Measurements from ENCODE around the gene CADPS. TPM values are rescaled to one million over a fixed set of nuclear protein-coding genes. Genes with fewer than 3 reads are reported as not detected.

Gene CADPS
- total and polyA plus RNA-seq, 9 of the 15 experiments (the other 6 are each of a cell fraction or from before 2014, with no cell fraction given): not detected

GRCh38 chr3:62405135-62405534 lies 470.1 kb downstream of the CADPS start:
- Histone ChIP-seq H3K9me1 (ENCODE audit: control insufficient read depth, insufficient read depth, low read length) (no peaks in the 10 kb centered on the region), H3K9ac (ENCODE audit: insufficient read depth in 1 of 2, low read depth in 2 of 2, low read length in 2 of 2) (no peak overlapping the region), H3K4me1 (replicated peaks in 1 of 2; ENCODE audit: control insufficient read depth in 2 of 2, insufficient read depth in 2 of 2, low read length in 2 of 2) (no peaks in the 10 kb centered on the region), H3K79me2 (ENCODE audit: control insufficient read depth, insufficient read depth, low read length) (no peaks in the 10 kb centered on the region), H3K27me3 (ENCODE audit: control insufficient read depth in 2 of 2, insufficient read depth in 2 of 2, low read length in 2 of 2) (peaks cover 2 to 3% of the 10 kb centered on the region in 2 experiments; a peak in 1 of 5 replicates), H2AFZ (ENCODE audit: low read depth, low read length) (no peak overlapping the region), H3K27ac (ENCODE audit: extremely low read depth, low read depth, low read length) (no peak overlapping the region), H3K4me2 (ENCODE audit: insufficient read depth, low read length) (no peak overlapping the region), H3K4me3 (no peak overlapping the region), H3K36me3 (ENCODE audit: control insufficient read depth, insufficient read depth, low read length) (no peaks in the 10 kb centered on the region), H4K20me1 (replicated peaks; ENCODE audit: control insufficient read depth, insufficient read depth, low read length) (no peaks in the 10 kb centered on the region), H3K9me3 (replicated peaks; ENCODE audit: control insufficient read depth, insufficient read depth, low read depth, low read length) (no peaks in the 10 kb centered on the region)
- POLR2A ChIA-PET: no interaction called here
- intact Hi-C loops (cut with micrococcal nuclease): no loop called here
- WGBS (ENCODE audit: insufficient coverage, low coverage, missing lambda C conversion rate): 0% methylated on average over 3 of the region's 6 CpGs
- CTCF ChIA-PET (ENCODE audit: low intra/inter-chr PET ratio): no interaction called here
- TF ChIP-seq ZNF232 (CRISPR knock-in tag; IDR thresholded peaks at IDR 0.05): no peak
- TF ChIP-seq ZFP30 (CRISPR knock-in tag; IDR thresholded peaks at IDR 0.05; ENCODE audit: borderline replicate concordance): no peak
- TF ChIP-seq CTCF (IDR thresholded peaks at IDR 0.05 in 2 of 3, conservative IDR thresholded peaks at IDR 0.05 in 1 of 3; ENCODE audit: insufficient read depth in 2 of 3, low read depth in 1 of 3, low read length in 3 of 3): no peak
- no peak for TF ChIP-seq MECOM (CRISPR knock-in tag; IDR thresholded peaks at IDR 0.05)
- no peak for TF ChIP-seq DEAF1 (CRISPR knock-in tag; IDR thresholded peaks at IDR 0.05)
- TF ChIP-seq TAF1 (IDR thresholded peaks at IDR 0.05; ENCODE audit: control insufficient read depth, extremely low read depth, insufficient read depth, low read length, severe bottlenecking): no peak
- no peak for TF ChIP-seq ZNF197 (CRISPR knock-in tag; IDR thresholded peaks at IDR 0.05; ENCODE audit: low read depth)
- no peak for TF ChIP-seq CC2D1A (IDR thresholded peaks at IDR 0.05)
- TF ChIP-seq SMAD1 (IDR thresholded peaks at IDR 0.05; ENCODE audit: low read depth, low read length, partially characterized antibody): no peak
- TF ChIP-seq KAT2B (IDR thresholded peaks at IDR 0.05; ENCODE audit: low read depth, low read length): no peak
- no peak for TF ChIP-seq SRF (CRISPR knock-in tag; IDR thresholded peaks at IDR 0.05)
- no peak for TF ChIP-seq DLX4 (CRISPR knock-in tag; IDR thresholded peaks at IDR 0.05)
- no peak for TF ChIP-seq ETV1 (tag; conservative IDR thresholded peaks at IDR 0.05; ENCODE audit: low read depth)
- BruUV-seq (replicated peaks): no TSS peak
- FAIRE-seq: no peak
- ATAC-seq: no peak
- in situ Hi-C loops (cut with MboI): no loop called here
- no peak for DNase-seq (ENCODE audit: extremely low read depth in 1 of 4, low spot score in 3 of 4)

Measured in K562 (cell line).